Ishikawa (cell line): ENCODE data around the gene EXOG.

ENCODE experiments used
- CEBPB ChIP-seq: IDR thresholded peaks from 2 replicates; pipeline ENCODE4 v1.6.1; 2012
- CREB1 ChIP-seq: IDR thresholded peaks from 2 replicates; pipeline ENCODE4 v1.6.1; 2012; ENCODE audit warnings: low read depth
- EGR1 ChIP-seq: IDR thresholded peaks from 2 replicates; pipeline ENCODE4 v1.6.1; 2012
- EP300 ChIP-seq: IDR thresholded peaks from 2 replicates; pipeline ENCODE4 v1.6.1; 2012; ENCODE audit warnings: borderline replicate concordance
- MAX ChIP-seq: IDR thresholded peaks from 2 replicates; pipeline ENCODE4 v1.6.1; 2012
- NFIC ChIP-seq: IDR thresholded peaks from 2 replicates; pipeline ENCODE4 v1.6.1; 2012
- RAD21 ChIP-seq: IDR thresholded peaks from 2 replicates; pipeline ENCODE4 v1.6.1; 2012; ENCODE audit warnings: low read depth
- TAF1 ChIP-seq: IDR thresholded peaks from 2 replicates; pipeline ENCODE4 v1.6.1; 2012; ENCODE audit warnings: low read depth, mild to moderate bottlenecking
- TCF12 ChIP-seq: IDR thresholded peaks from 2 replicates; pipeline ENCODE4 v1.6.1; 2012; ENCODE audit warnings: low read depth
- TEAD4 ChIP-seq: IDR thresholded peaks from 2 replicates; pipeline ENCODE4 v1.6.1; 2012
- USF1 ChIP-seq: IDR thresholded peaks from 2 replicates; pipeline ENCODE4 v1.6.1; 2012
- YY1 ChIP-seq: IDR thresholded peaks from 2 replicates; pipeline ENCODE4 v1.6.1; 2012; ENCODE audit warnings: low read depth
- ZBTB7A ChIP-seq: IDR thresholded peaks from 2 replicates; pipeline ENCODE4 v1.6.1; 2012; ENCODE audit warnings: low read depth
- TF ChIP-seq, protein P1 (sequence below): IDR thresholded peaks from 2 replicates; pipeline ENCODE4 v1.6.1; 2012; ENCODE audit warnings: low read depth, mild to moderate bottlenecking

GRCh38 chr3:38521391-38521987 is 25.3 kb downstream of the EXOG start:
- TF ChIP-seq RAD21 (peak; percentile 68), YY1 (no peak), MAX (no peak), TAF1 (no peak), CREB1 (no peak), CEBPB (no peak), EGR1 (no peak), TCF12 (no peak), TEAD4 (no peak), EP300 (no peak), NFIC (no peak), USF1 (no peak), ZBTB7A (no peak)
- TF ChIP-seq, protein P1, sequence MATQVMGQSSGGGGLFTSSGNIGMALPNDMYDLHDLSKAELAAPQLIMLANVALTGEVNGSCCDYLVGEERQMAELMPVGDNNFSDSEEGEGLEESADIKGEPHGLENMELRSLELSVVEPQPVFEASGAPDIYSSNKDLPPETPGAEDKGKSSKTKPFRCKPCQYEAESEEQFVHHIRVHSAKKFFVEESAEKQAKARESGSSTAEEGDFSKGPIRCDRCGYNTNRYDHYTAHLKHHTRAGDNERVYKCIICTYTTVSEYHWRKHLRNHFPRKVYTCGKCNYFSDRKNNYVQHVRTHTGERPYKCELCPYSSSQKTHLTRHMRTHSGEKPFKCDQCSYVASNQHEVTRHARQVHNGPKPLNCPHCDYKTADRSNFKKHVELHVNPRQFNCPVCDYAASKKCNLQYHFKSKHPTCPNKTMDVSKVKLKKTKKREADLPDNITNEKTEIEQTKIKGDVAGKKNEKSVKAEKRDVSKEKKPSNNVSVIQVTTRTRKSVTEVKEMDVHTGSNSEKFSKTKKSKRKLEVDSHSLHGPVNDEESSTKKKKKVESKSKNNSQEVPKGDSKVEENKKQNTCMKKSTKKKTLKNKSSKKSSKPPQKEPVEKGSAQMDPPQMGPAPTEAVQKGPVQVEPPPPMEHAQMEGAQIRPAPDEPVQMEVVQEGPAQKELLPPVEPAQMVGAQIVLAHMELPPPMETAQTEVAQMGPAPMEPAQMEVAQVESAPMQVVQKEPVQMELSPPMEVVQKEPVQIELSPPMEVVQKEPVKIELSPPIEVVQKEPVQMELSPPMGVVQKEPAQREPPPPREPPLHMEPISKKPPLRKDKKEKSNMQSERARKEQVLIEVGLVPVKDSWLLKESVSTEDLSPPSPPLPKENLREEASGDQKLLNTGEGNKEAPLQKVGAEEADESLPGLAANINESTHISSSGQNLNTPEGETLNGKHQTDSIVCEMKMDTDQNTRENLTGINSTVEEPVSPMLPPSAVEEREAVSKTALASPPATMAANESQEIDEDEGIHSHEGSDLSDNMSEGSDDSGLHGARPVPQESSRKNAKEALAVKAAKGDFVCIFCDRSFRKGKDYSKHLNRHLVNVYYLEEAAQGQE: no peak
